A549 (cell line): ENCODE data around the gene SPPL3.
A peak's percentile ranks its signal among the peaks of the same experiment; 100 is the strongest.

ENCODE experiments used
- BHLHE40 ChIP-seq: IDR thresholded peaks from 2 replicates; pipeline ENCODE4 v1.6.1; 2012; ENCODE audit warnings: low read depth, low read length, inconsistent platforms
- CHD4 ChIP-seq: fragments of 200-600 bp; sonication (generic); IDR thresholded peaks from 2 replicates; pipeline ENCODE4 v1.6.1; 2016; ENCODE audit warnings: antibody characterized with exemption, mild to moderate bottlenecking, borderline replicate concordance
- CTCF ChIP-seq: fragments of >200 bp; sonication (Bioruptor Twin); formaldehyde crosslinking; IDR thresholded peaks from 3 replicates; pipeline ENCODE4 v1.5.1; 2016
- EP300 ChIP-seq, 2 experiments: fragments of >200 bp; sonication (Bioruptor Twin); formaldehyde crosslinking; IDR thresholded peaks; 2 replicates in 1 of 2; 3 replicates in 1 of 2; pipeline ENCODE4 v1.6.1; 2016 to 2017
- ESRRA ChIP-seq: fragments of 150-350 bp; IDR thresholded peaks from 2 replicates; pipeline ENCODE4 v1.6.1; 2014; ENCODE audit warnings: mild to moderate bottlenecking, low read length, borderline replicate concordance
- HDAC2 ChIP-seq: fragments of 200-600 bp; sonication (generic); IDR thresholded peaks from 2 replicates; pipeline ENCODE4 v1.6.1; 2016
- KDM5A ChIP-seq: fragments of 200-600 bp; sonication (generic); IDR thresholded peaks from 2 replicates; pipeline ENCODE4 v1.6.1; 2016; ENCODE audit warnings: antibody characterized with exemption, mild to moderate bottlenecking
- PHF8 ChIP-seq: fragments of 200-600 bp; sonication (generic); IDR thresholded peaks from 2 replicates; pipeline ENCODE4 v1.6.1; 2016; ENCODE audit warnings: low read depth, mild to moderate bottlenecking, antibody characterized with exemption, moderate library complexity, borderline replicate concordance
- ZSCAN20 ChIP-seq: fragments of 250-450 bp; sonication (Bioruptor Pico); IDR thresholded peaks from 2 replicates; pipeline ENCODE4 v1.8.0; 2022; ENCODE audit warnings: mild to moderate bottlenecking, moderate library complexity
- TF ChIP-seq, protein P1 (sequence below): fragments of 200-600 bp; sonication (generic); IDR thresholded peaks from 2 replicates; pipeline ENCODE4 v1.6.1; 2016; ENCODE audit warnings: antibody characterized with exemption, mild to moderate bottlenecking, moderate library complexity
- TF ChIP-seq, protein P2 (sequence below): fragments of >200 bp; sonication (Bioruptor Twin); formaldehyde crosslinking; IDR thresholded peaks from 3 replicates; pipeline ENCODE4 v1.6.1; 2016

GRCh38 chr12:120750806-120751205 is 153.4 kb downstream of the SPPL3 start:
- no peak for TF ChIP-seq HDAC2
- TF ChIP-seq CTCF: 0 out of 3 replicates have a peak, but pooled peaks have one; percentile 10
- TF ChIP-seq ZSCAN20 (CRISPR knock-in tag): no peak
- no peak for TF ChIP-seq EP300 (IDR thresholded peaks at IDR 0.05)
- no peak for TF ChIP-seq PHF8
- TF ChIP-seq BHLHE40: no peak
- TF ChIP-seq, protein P1, sequence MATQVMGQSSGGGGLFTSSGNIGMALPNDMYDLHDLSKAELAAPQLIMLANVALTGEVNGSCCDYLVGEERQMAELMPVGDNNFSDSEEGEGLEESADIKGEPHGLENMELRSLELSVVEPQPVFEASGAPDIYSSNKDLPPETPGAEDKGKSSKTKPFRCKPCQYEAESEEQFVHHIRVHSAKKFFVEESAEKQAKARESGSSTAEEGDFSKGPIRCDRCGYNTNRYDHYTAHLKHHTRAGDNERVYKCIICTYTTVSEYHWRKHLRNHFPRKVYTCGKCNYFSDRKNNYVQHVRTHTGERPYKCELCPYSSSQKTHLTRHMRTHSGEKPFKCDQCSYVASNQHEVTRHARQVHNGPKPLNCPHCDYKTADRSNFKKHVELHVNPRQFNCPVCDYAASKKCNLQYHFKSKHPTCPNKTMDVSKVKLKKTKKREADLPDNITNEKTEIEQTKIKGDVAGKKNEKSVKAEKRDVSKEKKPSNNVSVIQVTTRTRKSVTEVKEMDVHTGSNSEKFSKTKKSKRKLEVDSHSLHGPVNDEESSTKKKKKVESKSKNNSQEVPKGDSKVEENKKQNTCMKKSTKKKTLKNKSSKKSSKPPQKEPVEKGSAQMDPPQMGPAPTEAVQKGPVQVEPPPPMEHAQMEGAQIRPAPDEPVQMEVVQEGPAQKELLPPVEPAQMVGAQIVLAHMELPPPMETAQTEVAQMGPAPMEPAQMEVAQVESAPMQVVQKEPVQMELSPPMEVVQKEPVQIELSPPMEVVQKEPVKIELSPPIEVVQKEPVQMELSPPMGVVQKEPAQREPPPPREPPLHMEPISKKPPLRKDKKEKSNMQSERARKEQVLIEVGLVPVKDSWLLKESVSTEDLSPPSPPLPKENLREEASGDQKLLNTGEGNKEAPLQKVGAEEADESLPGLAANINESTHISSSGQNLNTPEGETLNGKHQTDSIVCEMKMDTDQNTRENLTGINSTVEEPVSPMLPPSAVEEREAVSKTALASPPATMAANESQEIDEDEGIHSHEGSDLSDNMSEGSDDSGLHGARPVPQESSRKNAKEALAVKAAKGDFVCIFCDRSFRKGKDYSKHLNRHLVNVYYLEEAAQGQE: no peak
- no peak for TF ChIP-seq CHD4
- no peak for TF ChIP-seq KDM5A
- TF ChIP-seq ESRRA: no peak
- TF ChIP-seq, protein P2, sequence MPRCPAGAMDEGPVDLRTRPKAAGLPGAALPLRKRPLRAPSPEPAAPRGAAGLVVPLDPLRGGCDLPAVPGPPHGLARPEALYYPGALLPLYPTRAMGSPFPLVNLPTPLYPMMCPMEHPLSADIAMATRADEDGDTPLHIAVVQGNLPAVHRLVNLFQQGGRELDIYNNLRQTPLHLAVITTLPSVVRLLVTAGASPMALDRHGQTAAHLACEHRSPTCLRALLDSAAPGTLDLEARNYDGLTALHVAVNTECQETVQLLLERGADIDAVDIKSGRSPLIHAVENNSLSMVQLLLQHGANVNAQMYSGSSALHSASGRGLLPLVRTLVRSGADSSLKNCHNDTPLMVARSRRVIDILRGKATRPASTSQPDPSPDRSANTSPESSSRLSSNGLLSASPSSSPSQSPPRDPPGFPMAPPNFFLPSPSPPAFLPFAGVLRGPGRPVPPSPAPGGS: no peak
